DND-41 (cell line): Measurements from ENCODE around the gene DDX1.

ENCODE experiments used
- ATAC-seq: fragments of 200-7000 bp; cut with Tn5 transposase; 3 replicates; pipeline ENCODE4 v1.9.1; 2021; ENCODE audit warnings: low read depth; ENCODE audit not compliant: insufficient read depth
- DNase-seq: peaks from one replicate; pipeline ENCODE4 v3.0.0-alpha.2; 2020
- H2AFZ ChIP-seq: 2 replicates; pipeline ENCODE4 v1.6.0; 2012; ENCODE audit warnings: low read depth, low read length
- H3K27ac ChIP-seq: 2 replicates; pipeline ENCODE4 v1.5.1; 2012; ENCODE audit warnings: low read length, inconsistent platforms
- H3K27me3 ChIP-seq: fragments of 200-600 bp; sonication (generic); 2 replicates; pipeline ENCODE4 v1.6.0; 2012; ENCODE audit warnings: low read length, mild to moderate bottlenecking, inconsistent platforms; ENCODE audit not compliant: insufficient read depth, poor library complexity
- H3K36me3 ChIP-seq: 2 replicates; pipeline ENCODE4 v1.5.1; 2012; ENCODE audit warnings: low read length, inconsistent platforms; ENCODE audit not compliant: insufficient read depth
- H3K4me1 ChIP-seq: 2 replicates; pipeline ENCODE4 v1.5.1; 2012; ENCODE audit warnings: mild to moderate bottlenecking, low read length; ENCODE audit not compliant: insufficient read depth
- H3K4me2 ChIP-seq: 2 replicates; pipeline ENCODE4 v1.6.0; 2012; ENCODE audit warnings: mild to moderate bottlenecking, moderate library complexity, low read length, inconsistent platforms; ENCODE audit not compliant: insufficient read depth
- H3K4me3 ChIP-seq, 2 experiments: fragments of 200-600 bp in 1 of 2; shearing (Covaris generic) in 1 of 2; 2 replicates each; pipeline ENCODE4 v1.5.1; 2012 to 2016; ENCODE audit warnings: inconsistent platforms in 2 of 2, low read length in 2 of 2, mild to moderate bottlenecking in 2 of 2, low read depth in 1 of 2, moderate library complexity in 1 of 2
- H3K79me2 ChIP-seq: 2 replicates; pipeline ENCODE4 v1.6.0; 2012; ENCODE audit warnings: low read length, inconsistent platforms; ENCODE audit not compliant: insufficient read depth
- H3K9ac ChIP-seq: 2 replicates; pipeline ENCODE4 v1.6.0; 2012; ENCODE audit warnings: low read depth, mild to moderate bottlenecking, inconsistent platforms, low read length, moderate library complexity
- H3K9me3 ChIP-seq: 2 replicates; pipeline ENCODE4 v1.5.1; 2012; ENCODE audit warnings: low read length, moderate library complexity, mild to moderate bottlenecking, inconsistent platforms; ENCODE audit not compliant: insufficient read depth, severe bottlenecking
- H4K20me1 ChIP-seq: 2 replicates; pipeline ENCODE4 v1.6.0; 2012; ENCODE audit warnings: low read length; ENCODE audit not compliant: insufficient read depth
- EZH2 ChIP-seq: IDR thresholded peaks from 3 replicates; pipeline ENCODE4 v1.6.1; 2012; ENCODE audit warnings: borderline replicate concordance, low read depth, mild to moderate bottlenecking, moderate library complexity, low read length, inconsistent platforms; ENCODE audit not compliant: severe bottlenecking
- TF ChIP-seq, protein P1 (sequence below): IDR thresholded peaks from 2 replicates; pipeline ENCODE4 v1.5.1; 2012; ENCODE audit warnings: borderline replicate concordance, low read length, moderate library complexity, mild to moderate bottlenecking; ENCODE audit not compliant: poor library complexity, severe bottlenecking; ENCODE audit errors: extremely low read depth

The DDX1 gene

GRCh38 chr2:15605721-15606120 is 14.1 kb downstream of the DDX1 start:
- TF ChIP-seq EZH2, result no peak
- TF ChIP-seq, protein P1, sequence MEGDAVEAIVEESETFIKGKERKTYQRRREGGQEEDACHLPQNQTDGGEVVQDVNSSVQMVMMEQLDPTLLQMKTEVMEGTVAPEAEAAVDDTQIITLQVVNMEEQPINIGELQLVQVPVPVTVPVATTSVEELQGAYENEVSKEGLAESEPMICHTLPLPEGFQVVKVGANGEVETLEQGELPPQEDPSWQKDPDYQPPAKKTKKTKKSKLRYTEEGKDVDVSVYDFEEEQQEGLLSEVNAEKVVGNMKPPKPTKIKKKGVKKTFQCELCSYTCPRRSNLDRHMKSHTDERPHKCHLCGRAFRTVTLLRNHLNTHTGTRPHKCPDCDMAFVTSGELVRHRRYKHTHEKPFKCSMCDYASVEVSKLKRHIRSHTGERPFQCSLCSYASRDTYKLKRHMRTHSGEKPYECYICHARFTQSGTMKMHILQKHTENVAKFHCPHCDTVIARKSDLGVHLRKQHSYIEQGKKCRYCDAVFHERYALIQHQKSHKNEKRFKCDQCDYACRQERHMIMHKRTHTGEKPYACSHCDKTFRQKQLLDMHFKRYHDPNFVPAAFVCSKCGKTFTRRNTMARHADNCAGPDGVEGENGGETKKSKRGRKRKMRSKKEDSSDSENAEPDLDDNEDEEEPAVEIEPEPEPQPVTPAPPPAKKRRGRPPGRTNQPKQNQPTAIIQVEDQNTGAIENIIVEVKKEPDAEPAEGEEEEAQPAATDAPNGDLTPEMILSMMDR, result no peak
- Histone ChIP-seq H3K9me3 (no peaks in the 10 kb centered on the region), H3K4me3 (no peak overlapping the region), H2AFZ (no peak overlapping the region), H3K36me3 (peaks cover 99% of the 10 kb centered on the region), H3K27me3 (no peaks in the 10 kb centered on the region), H3K4me1 (no peaks in the 10 kb centered on the region), H3K79me2 (no peaks in the 10 kb centered on the region), H3K27ac (no peak overlapping the region), H4K20me1 (no peaks in the 10 kb centered on the region; the same call in 1 of the 2 replicates), H3K9ac (no peak overlapping the region), H3K4me2 (no peak overlapping the region)
- ATAC-seq, result no peak
- DNase-seq, result no peak

DNA sequence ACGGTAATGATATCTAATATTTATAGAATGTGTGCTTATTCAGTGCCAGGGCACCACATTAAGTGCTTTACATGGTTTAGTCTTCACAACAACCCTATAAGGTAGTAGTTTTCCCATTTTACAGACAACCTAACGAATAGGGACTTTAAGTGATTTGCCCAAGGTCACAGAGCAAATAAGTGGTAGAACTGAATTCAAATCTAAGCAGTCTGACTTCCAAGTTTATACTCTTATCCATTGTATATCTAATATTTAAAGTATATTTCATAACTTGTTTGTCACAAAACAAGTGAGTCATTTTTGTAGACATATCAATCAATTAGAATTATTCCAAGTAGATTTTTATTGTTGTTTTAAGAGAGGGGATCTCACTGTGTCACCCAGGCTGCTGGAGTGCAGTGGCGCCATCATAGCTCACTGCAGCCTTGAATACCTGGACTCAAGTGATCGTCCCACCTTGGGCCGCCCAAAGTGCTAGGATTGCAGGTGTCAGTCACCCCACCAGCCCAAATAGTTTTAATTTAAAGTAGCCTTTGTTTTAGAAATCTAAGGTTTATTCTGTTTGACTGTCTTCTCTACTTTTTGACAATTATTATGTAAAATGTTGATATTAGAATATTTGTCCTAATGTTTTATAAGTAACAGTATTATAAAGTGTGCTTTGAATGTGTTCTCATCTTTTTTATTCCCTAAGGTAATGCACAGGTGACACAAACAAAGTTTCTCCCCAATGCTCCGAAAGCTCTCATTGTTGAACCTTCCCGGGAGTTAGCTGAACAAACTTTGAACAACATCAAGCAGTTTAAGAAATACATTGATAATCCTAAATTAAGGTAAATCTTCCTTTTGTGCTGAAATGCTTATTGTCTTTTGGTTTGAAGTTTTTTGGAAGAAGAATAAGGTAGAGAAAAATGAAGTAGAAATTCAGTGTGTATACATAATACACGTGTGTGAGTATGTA is 15.1 kb downstream of the DDX1 start:
- DNase-seq, result no peak

DNA sequence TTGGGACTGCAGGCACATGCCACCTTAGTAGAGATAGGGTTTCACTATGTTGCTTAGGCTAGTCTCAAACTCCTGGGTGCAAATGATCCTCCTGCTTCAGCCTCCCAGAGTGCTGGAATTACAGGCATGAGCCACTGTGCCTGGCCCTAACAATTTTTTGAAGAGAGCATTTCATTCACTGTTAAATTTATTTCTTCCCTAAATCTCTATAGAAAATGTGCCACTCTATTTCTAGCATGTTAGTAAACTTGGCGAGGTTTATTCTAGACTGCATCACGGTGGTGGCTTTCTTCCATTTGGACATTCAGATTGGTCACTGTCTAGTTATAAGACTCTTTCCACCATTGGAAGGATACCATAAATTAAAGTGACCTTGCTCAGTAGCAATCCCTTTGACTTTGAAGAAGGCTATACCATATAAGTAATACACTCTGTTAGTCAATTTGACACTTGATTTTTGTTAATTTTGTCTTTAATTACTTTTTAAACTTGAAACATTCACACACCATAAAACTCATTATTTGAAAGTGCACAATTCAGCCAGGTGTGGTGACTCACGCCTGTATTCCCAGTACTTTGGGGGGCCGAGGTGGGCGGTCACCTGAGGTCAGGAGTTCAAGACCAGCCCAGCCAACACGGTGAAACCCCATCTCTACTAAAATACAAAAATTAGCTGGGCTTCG is 16.2 kb downstream of the DDX1 start:
- DNase-seq, result no peak

More for the DNA sequence above, 15.1 kb downstream of the DDX1 start:
- no peak overlapping the region for H2AFZ ChIP-seq
- H3K9me3 ChIP-seq, result no peaks in the 10 kb centered on the region
- TF ChIP-seq EZH2, result no peak
- TF ChIP-seq, protein P1, result no peak
- no peaks in the 10 kb centered on the region for H3K4me1 ChIP-seq
- no peaks in the 10 kb centered on the region for H3K79me2 ChIP-seq
- H3K36me3 ChIP-seq, result peaks cover 89% of the 10 kb centered on the region
- ATAC-seq, result no peak
- no peaks in the 10 kb centered on the region for H3K27me3 ChIP-seq
- no peak overlapping the region for H3K4me3 ChIP-seq
- no peak overlapping the region for H3K4me2 ChIP-seq
- H3K27ac ChIP-seq, result no peak overlapping the region
- no peak overlapping the region for H3K9ac ChIP-seq
- no peaks in the 10 kb centered on the region for H4K20me1 ChIP-seq

More for the DNA sequence above, 16.2 kb downstream of the DDX1 start:
- no peak overlapping the region for H3K4me2 ChIP-seq
- no peak overlapping the region for H3K4me3 ChIP-seq
- no peak overlapping the region for H3K27ac ChIP-seq
- ATAC-seq, result no peak
- no peaks in the 10 kb centered on the region for H4K20me1 ChIP-seq
- H3K79me2 ChIP-seq, result no peaks in the 10 kb centered on the region
- H3K9me3 ChIP-seq, result no peaks in the 10 kb centered on the region
- peaks cover 78% of the 10 kb centered on the region for H3K36me3 ChIP-seq
- H3K9ac ChIP-seq, result no peak overlapping the region
- H3K4me1 ChIP-seq, result no peaks in the 10 kb centered on the region
- no peaks in the 10 kb centered on the region for H3K27me3 ChIP-seq
- TF ChIP-seq, protein P1, result no peak
- TF ChIP-seq EZH2, result no peak
- no peak overlapping the region for H2AFZ ChIP-seq
